Epithelial cell of proximal tubule (primary cell): ENCODE measurements around the gene ARHGAP5. TPM values are rescaled to one million over a fixed set of nuclear protein-coding genes. Genes with fewer than 3 reads are reported as not detected.

Experiments used
- DNase-seq: peaks from one replicate; pipeline ENCODE4 v3.0.0-alpha.2; 2011; ENCODE audit warnings: low read depth
- H3K4me3 ChIP-seq: 2 replicates; pipeline ENCODE4 v1.5.1; 2011; ENCODE audit warnings: low read depth, mild to moderate bottlenecking, low read length
- total RNA-seq: library from RNA; depleted of rRNA; stranded (reverse); fragments of >200 nt; gene quantifications from 2 replicates; pipeline ENCODE4 v1.2.3, GENCODE V29; 2015
- TF ChIP-seq, protein P1 (sequence below): conservative IDR thresholded peaks from 2 replicates; pipeline ENCODE4 v1.5.1; 2012; ENCODE audit warnings: low read depth, mild to moderate bottlenecking, low read length

The ARHGAP5 gene
- total RNA-seq, 1 donor from 2014 or later = 45.7 TPM

DNA sequence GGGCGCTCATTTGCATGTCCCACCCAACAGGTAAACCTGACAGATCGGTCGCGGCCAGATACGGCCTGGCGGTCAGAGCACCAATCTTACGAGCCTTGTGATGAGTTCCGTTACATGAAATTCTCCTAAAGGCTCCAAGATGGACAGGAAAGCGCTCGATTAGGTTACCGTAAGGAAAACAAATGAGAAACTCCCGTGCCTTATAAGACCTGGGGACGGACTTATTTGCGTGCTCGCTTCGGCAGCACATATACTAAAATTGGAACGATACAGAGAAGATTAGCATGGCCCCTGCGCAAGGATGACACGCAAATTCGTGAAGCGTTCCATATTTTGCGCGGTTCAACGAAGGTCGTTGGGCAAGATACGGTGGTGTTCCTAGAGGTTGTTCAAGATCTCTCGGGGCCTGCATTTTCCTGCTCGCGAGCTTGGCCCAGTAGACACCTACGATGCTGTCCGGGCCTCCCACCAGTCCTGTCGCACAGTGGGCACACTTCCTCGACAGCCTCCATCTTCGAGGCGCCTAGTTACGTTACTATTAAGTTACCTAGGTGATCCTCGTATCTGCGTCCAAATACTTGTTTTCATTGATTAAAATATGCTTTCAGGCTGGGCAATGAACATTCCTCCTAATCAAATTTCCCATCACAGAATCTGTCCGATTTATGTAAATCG, 124.8 kb downstream of the ARHGAP5 start, which contains the start of gene RNU6-7:
Gene RNU6-7, plus strand, starts transcription at position 230 of the 675 bp plus-strand sequence.
- DNase-seq = no peak
- H3K4me3 ChIP-seq = peak within 1 kb of the TSS; percentile 75
- TF ChIP-seq, protein P1, sequence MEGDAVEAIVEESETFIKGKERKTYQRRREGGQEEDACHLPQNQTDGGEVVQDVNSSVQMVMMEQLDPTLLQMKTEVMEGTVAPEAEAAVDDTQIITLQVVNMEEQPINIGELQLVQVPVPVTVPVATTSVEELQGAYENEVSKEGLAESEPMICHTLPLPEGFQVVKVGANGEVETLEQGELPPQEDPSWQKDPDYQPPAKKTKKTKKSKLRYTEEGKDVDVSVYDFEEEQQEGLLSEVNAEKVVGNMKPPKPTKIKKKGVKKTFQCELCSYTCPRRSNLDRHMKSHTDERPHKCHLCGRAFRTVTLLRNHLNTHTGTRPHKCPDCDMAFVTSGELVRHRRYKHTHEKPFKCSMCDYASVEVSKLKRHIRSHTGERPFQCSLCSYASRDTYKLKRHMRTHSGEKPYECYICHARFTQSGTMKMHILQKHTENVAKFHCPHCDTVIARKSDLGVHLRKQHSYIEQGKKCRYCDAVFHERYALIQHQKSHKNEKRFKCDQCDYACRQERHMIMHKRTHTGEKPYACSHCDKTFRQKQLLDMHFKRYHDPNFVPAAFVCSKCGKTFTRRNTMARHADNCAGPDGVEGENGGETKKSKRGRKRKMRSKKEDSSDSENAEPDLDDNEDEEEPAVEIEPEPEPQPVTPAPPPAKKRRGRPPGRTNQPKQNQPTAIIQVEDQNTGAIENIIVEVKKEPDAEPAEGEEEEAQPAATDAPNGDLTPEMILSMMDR = no peak

DNA sequence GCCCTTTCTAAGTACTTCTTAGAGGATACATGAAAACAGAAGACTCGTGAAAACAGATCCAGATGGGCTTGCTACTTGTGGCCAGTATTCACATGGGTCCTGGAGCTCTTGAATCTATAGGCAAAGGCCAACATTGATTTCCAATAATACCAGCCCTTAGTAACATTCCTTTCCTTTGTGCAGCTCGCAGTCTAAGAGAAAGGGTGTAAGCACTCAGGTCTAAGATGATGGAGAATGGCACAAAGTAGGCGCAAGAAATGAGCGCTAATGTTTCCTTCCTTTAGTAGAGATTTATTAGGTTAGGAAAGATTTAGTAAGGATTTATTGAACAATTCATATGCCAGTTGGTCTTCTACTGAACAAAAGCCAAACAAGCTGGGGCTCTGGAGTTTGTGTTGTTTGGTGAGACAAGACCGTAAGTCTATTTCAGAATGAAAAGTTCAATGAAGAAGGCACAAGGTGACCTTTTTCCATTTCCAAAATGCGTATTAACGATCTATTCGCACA, 125.4 kb downstream of the ARHGAP5 start:
- DNase-seq = no peak
- peak overlapping the region; percentile 75 for H3K4me3 ChIP-seq
- TF ChIP-seq, protein P1 = no peak

DNA sequence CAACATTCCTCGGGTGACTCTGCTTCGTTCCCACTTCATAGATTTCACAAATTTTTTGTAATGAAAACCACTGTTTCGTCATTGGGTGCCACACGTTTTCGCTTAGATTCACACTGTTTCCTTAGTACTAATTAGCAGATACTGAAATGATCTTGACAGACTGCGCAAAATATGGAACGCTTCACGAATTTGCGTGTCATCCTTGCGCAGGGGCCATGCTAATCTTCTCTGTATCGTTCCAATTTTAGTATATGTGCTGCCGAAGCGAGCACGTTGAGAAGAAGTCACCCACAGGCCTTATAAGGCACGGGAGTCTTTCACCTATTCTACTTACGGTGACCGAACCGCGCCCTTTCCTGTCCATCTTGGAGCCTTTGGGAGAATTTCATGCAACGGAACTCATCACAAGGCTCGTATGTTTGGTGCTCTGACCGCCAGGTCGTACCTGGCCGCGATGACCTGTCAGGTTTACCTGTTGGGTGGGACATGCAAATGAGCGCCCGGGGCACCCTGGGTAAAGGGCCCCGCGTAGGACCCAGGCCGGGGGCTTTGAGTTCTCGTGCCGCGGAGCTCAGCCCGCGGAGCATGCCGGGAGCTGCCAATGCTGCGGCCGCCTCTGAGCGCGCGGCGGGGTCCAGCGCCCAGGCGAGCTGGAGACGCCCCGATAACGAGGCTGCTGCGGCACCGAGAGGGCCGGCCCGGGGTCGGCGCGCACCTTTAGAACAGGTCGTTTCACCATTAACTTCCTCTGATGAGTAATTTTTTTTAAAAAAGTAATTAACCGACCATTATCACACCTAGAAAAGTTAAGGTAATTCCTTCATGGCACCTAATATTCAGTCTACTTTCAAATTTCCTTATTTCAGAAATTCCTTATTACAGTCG, 126.1 kb downstream of the ARHGAP5 start, which contains the start of gene RNU6-8:
Gene RNU6-8, minus strand, starts transcription at position 272 of the 885 bp plus-strand sequence.
- TF ChIP-seq, protein P1 = no peak
- H3K4me3 ChIP-seq = peak within 1 kb of the TSS; percentile 75
- DNase-seq = no peak

DNA sequence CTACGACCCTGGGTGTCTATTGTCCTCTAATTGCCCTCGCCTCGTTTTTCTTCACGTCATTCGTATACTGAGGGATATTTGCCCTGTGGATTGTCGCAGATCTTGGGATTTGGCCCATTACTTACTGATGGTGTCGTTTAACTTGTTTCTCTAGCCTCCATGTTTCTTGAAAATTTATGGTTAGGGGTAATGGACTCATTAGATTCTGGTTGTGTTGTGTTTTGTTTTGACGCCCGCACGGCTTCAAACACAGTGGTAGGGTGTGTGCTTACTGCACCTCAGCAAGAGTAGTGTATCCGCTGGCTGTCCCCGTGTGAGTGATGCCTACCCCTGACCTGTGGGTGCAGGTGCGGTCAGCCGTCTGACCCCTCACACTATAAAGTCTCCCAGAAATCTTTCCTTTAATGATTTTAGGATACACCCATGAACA, 126.8 kb downstream of the ARHGAP5 start:
- DNase-seq = no peak
- TF ChIP-seq, protein P1 = no peak
- H3K4me3 ChIP-seq = peak overlapping the region; percentile 75

DNA sequence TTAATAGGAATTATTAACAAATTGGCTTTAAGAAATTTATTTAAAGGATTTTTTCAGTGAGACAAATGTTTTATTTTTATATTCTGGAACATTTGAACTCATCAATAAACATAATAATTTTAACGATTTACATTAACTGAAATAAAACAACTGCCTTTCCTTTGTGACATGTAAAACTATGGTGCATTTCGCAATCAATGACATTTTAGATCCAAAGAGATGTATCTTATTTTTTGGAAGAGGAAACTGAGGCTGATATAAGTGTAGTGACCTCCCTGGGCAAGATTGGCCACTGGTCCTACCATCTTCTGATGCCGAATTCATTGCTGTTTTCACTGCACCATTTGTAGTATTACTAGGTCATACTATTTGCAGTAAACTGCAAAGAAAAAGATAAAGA, 128.4 kb downstream of the ARHGAP5 start:
- TF ChIP-seq, protein P1 = no peak

DNA sequence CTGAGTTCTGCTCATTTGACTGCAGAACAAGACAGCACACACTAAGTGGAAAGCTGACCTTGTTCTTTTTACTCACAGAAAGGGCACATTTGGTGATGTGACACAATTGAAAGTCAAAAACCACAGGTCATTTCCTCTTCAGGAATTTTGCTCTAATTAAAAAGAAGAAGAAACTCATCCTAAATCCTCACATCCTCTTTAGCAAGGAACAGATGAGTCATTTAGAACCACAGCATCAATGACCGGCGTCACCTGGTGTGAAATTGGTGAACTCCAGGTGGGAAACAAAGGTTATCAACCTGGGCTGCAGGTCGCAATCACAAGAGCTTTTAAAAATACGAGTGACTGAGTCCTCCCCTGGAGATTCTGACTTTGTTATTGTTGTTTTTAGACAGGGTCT, 128.9 kb downstream of the ARHGAP5 start:
- TF ChIP-seq, protein P1 = no peak
- no peak overlapping the region for H3K4me3 ChIP-seq
- no peak for DNase-seq

More for the DNA sequence above, 128.4 kb downstream of the ARHGAP5 start:
- DNase-seq = no peak
- H3K4me3 ChIP-seq = no peak overlapping the region
